Activated CD8-positive, alpha-beta memory T cell treated with anti-CD3 and anti-CD28 coated beads, Interleukin-2, amount 50 U/mL, for 1 hour (primary cell): ENCODE results near the gene ACTL10.

Source experiments
- DNase-seq: peaks from one replicate; pipeline ENCODE4 v3.0.0-alpha.2; 2020; ENCODE audit errors: extremely low read depth

The ACTL10 gene

DNA sequence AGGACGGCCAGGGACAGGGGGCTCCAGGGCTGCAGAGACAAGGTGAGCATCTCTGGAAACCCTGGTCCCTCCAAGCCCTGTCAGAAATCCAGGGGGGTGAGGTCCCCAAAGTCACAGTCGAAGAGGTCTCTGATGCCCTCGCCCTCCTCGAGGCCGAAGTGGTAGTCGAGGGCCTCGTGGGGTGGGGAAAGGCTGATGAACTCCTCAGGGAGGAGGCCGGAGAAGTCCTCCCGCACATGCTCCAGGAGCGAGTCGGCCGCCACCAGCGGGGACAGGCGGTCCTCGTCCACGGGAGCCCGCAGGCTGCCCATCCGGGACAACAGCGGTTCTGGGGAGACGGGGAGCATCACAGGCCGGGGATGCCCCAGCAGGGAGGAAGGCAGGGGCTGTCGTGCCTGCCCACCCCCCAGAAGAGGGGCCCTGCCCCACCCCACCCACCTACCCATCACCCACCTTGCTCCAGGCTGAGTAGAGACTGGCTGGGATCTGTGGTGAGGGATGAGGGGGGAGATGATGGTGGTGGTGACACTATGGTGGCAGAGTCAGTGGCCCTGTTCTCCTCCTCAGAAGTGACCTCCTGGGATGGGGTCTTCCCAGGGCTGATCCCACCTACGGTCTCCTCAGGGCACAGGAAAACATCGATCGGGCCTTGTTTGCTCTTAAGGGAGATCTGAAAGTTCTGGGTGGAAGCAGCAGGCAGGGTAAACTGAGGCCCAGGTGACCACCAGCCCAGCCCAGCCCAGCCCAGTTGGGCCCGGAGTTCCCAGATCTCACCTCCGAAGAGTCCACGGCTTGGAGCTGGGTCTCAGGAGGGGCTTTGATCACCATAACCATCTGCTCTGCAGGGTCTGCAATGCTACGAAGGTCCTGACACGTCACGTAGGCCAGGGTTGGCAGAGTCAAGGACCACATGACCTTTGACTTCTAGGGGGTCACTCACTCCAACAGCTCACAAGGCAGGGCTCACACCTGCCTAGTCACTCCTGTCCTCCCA lies 10.2 kb downstream of the ACTL10 start:
- DNase-seq = no peak

GRCh38 chr20:33677991-33678702 lies 11.4 kb downstream of the ACTL10 start:
- no peak for DNase-seq

GRCh38 chr20:33679758-33680485 lies 13.2 kb downstream of the ACTL10 start:
- no peak for DNase-seq

GRCh38 chr20:33680686-33681085 lies 13.9 kb downstream of the ACTL10 start:
- no peak for DNase-seq

- DNase-seq = no peak
These were observed 14.5 kb downstream of the ACTL10 start for GRCh38 chr20:33681288-33681687.

DNA sequence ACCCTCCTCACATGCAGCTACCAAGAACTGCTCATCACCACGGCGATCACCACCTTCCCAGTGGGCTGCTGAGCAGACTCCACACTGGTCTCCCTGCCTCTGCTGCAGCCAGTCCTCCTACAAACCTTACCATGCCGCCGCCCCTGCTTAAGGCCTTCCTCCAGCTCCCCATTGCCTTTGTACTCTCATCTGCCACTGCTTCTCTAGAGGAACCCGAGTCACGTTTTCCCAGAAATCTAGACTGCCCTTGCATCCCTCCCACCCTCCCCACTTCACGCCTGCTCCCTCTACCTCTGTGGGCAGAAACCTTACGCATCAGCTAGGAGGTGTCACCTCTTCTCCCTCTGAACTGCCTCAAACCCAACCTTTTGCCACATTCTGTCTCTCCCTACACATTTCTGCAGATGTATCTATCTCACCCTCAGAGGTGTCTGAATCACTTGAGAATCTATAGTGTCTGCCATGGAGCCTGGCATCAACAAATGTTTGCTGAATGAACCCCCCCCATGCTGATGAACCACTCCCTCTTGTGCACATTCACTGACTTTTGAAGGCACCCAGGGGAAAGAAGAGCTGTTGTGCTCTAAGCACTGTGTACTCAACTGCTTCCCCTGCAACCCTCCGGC lies 15.1 kb downstream of the ACTL10 start:
- DNase-seq = no peak

GRCh38 chr20:33684533-33685327 lies 18.0 kb downstream of the ACTL10 start:
- no peak for DNase-seq

DNA sequence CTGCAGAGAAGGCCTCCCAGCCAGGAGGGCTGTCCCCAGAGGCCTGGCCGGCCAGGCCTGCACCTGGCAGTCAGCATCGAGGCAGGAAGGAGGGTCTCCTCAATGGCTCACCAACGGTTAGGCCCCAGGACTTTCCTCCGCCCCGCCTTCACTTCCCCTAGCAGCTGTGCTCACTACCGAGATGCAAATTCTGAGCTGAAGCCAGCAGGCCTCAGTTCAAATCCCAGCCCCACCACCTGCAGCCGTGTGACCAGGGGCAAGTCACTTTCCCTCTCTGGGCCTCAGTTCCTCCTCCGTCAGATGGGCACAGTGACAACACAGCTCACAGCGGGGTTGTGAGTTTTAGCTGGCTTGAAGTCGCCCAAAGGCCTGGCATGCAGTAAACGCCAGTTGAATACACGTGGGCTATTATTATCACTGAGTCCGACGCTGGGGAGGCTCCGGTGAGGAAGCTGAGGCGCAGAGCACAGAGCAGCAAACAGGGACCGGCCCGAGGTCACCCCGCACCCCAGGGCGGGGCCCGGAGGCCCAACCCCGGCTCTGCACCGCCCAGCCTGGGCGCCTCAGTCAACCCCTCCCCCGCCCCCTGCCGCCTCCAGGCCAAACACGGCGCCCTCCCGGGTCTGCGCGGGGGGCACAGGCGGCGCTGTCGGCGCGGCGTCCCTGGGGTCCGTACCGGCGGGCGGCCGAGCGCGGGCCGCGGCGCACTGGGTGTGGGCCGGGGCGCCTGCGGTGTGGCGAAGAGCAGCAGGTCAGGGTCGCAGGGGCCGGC lies 18.8 kb downstream of the ACTL10 start:
- DNase-seq = no peak

- peak; percentile 69 for DNase-seq
These were observed 19.6 kb downstream of the ACTL10 start, which contains the start of gene E2F1 for GRCh38 chr20:33686100-33686983. Gene E2F1, minus strand, starts transcription at chr20:33686385. Its CDS starts 121 bp downstream, at chr20:33686264.

DNA sequence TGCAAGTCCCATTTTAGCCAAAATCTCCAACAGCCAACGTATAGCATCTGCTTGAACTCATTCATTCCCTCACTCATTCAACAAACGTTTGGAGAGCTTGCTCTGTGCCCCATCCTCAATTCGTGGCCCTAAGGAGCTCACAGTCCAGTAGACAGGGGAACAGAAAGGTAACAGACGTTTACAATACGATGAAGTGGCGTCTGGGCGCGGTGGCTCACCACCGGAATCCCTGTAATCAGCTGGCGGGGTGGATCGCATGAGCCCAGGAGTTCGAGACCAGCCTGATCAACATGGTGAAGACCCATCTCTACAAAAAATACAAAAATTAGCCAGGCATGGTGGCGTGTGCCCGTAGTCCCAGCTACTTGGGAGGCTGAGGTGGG lies 20.2 kb downstream of the ACTL10 start:
- DNase-seq = no peak

DNA sequence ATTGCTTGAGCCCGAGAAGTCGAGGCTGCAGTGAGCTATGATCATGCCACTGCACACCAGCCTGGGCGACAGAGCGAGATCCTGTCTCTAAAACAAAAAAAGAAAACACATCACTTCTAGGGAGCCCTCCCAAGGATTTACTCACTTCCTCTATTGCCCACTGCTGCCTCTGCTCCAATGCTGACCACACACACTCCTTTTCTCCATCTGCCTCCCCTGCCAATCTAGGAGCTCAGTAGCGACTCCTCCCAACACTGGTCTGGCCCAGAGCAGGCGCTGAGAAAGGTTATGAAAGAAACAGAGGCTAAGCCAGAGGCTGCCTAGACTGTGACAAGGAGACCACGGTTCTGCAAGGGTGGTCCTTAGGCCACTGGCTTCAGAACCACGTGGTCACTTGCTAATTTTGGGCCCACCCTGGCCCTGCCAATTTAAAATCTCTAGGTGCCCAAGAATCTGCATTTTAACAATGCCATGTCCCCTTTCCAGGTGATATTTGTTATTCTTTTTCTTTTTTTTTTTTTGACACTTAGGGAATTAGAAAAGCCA lies 20.7 kb downstream of the ACTL10 start:
- no peak for DNase-seq

DNA sequence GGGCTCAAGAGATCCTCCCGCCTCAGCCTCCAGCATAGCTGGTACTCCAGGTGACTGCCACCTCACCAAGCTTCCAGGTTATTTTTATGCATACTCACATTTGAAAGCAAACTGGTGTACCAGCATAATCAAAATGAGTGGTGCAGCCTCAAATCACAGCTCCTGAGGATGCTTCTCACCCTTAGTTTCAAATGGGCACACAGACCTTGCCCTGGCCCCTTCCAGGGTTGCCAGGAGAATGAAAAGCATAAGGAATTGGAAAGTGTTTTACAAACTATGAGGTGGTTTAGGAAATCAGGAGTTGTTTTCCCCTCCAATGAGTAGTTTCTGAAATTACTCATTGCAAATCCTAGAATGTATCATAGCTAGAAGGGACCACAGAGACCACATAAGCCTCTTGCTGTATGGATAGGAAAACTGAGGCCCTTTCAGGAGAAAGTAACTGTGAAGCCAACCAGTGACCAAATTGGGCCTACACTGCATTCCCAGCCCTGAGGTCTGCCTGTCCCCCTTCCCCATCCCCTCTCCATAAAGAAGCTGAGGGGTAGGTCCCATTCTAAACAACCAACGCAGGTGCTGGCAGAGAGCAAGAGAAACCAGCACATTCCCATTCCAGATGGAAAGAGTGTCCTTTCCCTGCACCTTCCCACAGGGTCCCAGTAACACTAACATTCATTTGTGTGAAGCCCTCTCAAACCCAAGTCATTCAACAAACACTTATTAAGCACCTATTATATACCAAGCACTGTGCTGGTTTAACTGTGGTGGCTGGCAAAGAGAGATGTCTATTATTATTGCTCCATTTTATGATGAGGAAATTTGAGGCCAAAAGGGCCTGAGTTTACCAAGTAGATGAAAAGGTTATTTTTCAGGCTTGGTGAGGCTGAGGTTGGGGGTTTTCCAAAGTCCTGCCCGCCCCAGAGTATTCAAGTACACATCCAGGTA lies 21.5 kb downstream of the ACTL10 start:
- DNase-seq = no peak

- DNase-seq = no peak
These were observed 22.2 kb downstream of the ACTL10 start for GRCh38 chr20:33688938-33689424.

- DNase-seq = no peak
These were observed 22.8 kb downstream of the ACTL10 start for GRCh38 chr20:33689493-33689892.

- DNase-seq = peak; percentile 46
These were observed 23.2 kb downstream of the ACTL10 start for GRCh38 chr20:33689973-33690372.

- DNase-seq = no peak
These were observed 26.5 kb downstream of the ACTL10 start for GRCh38 chr20:33693289-33693688.
